ENCODE measurements around the gene SBF2. TPM values are rescaled to one million over a fixed set of nuclear protein-coding genes. Genes with fewer than 3 reads are reported as not detected.
"Not testable (repeated sequence)": the region's sequence is repeated elsewhere in the genome, so short reads cannot be mapped to it uniquely, and the experiment has no call there.

SBF2 gene
- total RNA-seq, 2 donors from 2014 or later = 53.4 to 58.9 TPM

DNA sequence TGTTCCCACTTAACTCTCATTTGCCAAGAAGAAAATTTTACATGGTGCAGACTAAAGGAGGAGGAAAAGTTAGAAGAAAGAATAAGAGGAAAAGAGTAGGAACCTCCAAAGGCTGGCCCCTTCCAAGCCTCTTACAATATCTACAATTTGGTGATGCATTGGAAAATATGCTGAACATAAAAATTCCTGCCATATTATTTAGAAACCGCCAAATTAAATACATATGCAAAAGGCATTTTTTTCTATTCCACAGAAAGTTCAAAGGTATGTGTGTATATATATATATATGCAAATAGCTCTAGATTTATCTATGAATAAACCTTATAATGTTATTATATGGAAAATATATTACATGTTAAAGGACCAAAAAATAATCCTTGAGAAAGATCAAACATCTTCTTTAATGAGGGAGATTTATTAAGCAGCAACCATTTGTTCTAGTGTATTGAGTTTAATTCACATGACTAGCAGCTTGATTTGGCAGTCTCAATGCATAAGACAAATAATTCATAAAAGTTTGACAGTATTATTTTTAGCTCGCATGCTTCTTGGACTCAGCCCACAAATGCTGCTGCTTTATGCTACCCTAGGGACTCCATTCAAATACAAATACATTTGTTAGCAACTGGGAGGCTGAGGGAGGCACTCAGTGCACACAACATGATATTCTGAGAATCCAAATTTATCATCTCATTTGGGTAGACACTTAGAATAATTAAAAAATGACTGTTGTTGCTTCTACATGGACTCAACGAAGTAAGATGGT lies 184.9 kb downstream of the SBF2 start:
- intact Hi-C loops (cut with DNase I) = loop anchor here in 1 of 2 donors (10.0 kb wide), 1 partner anchor 196 kb away; the partner anchor contains the start of gene ADM
- no peak for DNase-seq (ENCODE audit: low spot score)

DNA sequence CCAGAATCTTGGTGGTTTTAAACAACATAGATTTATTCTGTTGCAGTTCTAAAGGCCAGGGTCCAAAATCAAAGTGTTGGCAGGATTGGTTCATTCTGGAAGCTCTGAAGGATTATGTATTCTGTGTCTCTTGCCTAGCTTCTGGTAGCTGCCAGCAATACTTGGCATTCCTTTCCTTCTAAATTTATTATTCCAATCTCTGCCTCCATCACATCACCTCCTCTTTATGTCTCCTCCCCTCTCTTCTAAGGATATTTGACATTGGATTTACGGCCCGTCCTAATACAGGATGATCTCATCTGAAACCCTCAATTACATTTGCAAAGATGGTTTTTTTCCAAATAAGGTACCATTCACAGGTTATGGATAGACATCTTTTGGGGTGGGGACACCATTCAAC lies 186.5 kb downstream of the SBF2 start:
- no peak for DNase-seq (ENCODE audit: low spot score)
- intact Hi-C loops (cut with DNase I) = loop anchor here in 1 of 2 donors (10.0 kb wide), 1 partner anchor 197 kb away; the partner anchor contains the start of gene ADM

DNA sequence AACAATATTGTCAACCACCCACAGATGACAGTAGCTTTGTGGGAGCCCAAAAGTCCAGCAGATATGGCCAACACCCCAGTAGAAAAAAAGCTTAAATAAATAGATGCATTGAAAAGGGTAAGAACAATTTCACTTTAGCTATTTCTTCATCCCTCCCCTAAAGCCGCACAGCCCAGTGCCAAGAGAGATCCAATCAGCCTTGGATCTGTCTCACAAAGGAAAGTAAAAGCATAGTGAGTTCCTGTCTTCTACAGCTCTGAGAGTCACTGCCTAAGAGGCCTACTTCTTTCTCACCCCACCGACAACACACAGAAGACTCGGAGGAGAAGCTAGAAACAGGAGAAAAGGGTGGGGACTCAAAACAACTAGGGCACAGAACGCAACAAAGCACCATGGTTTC lies 196.4 kb downstream of the SBF2 start:
- DNase-seq (ENCODE audit: low spot score) = no peak
- intact Hi-C loops (cut with DNase I) = no loop called here

DNA sequence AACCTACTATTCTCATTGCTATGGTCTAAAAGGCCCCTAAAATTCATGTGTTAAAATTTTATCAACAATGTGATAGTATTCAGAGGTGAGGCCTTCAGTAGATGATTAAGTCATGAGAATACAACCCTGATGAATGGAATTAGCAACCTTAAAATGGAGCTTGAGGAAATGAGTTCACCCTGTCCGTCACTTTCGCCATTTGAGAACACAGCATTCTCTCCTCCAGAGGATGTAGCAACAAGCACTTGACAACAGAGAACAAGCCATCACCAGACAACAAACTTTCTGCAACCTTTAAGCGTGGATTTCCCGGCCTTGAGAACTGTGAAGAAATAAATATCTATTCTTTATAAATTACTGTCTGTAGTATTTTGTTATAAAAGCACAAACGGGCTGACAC lies 197.0 kb downstream of the SBF2 start:
- DNase-seq (ENCODE audit: low spot score) = no peak
- intact Hi-C loops (cut with DNase I) = no loop called here

- DNase-seq (ENCODE audit: low spot score) = no peak
- intact Hi-C loops (cut with DNase I) = loop anchor here in 1 of 2 donors (2.0 kb wide), 1 partner anchor 63 kb away; no protein-coding TSS in a partner anchor
Observed at GRCh38 chr11:10095412-10096208, 198.4 kb downstream of the SBF2 start.

DNA sequence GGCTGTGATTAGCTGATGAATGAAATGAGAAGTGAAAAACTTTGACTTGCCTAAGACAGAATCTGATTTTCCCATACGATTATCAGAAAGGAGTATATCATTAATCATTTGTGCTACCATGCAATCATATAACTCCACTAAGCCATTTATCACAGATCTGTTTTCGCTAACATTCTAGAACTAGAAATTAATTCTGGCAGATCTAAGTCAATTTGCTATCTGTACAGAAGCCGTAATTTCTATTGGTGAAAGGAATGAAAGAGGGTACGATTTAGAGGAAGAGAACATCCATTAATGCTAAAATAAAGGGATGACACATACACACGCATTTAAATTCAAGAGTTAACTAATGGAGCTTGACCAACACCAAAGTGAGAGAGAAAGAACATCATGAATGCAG lies 201.6 kb downstream of the SBF2 start:
- DNase-seq (ENCODE audit: low spot score) = no peak
- intact Hi-C loops (cut with DNase I) = no loop called here

- no peak for DNase-seq (ENCODE audit: low spot score)
- intact Hi-C loops (cut with DNase I) = no loop called here
Observed at GRCh38 chr11:10091314-10092045, 202.5 kb downstream of the SBF2 start.

DNA sequence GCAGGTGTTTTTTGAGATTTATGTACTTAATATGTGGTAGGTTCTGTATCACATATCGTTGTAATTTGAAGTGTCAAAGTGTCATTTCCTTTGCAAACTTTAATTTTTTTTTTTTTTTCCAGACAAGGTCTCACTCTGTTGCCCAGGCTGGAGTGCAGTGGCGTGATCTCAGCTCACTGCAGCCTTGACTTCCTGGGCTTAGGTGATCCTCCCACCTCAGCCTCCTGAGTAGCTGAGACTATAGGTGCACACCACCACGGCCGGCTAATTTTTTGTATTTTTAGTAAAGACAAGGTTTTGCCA lies 206.1 kb downstream of the SBF2 start:
- DNase-seq (ENCODE audit: low spot score); intact Hi-C loops (cut with DNase I): not testable (repeated sequence)

DNA sequence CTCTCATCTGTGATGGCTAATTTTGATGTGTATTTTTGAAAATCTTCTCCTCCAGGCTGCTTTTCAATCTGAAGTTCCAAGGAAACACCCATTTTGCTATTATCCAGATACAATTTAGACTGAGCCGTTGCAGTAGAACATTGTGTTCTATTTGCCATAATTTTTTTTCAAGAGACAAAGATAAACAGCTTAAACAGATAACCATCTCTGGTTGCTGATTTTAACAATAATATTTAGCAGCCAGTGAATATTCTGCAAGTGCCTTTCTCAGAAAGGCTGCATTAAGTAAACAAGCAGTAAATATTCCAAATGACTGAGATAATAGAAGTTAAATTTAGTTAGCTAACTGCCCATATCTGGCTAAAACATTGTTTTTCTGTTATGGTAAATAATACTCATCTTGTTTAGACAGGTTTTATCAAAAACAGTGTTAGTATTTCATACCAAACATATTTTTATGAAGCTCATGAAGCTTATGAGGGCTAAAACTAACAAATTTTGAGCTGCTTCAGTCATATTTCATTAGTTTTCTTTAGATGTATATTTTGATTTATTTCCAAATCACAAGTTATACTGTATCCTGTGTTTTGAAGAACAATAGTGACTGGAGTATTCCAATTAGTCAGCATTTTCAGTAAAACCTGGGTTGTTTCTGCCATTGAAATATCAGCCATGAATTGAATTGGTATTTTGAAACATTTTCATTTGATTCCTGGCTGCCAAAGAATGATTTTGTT lies 206.7 kb downstream of the SBF2 start:
- intact Hi-C loops (cut with DNase I) = no loop called here

GRCh38 chr11:10080138-10080537 lies 213.9 kb downstream of the SBF2 start:
- intact Hi-C loops (cut with DNase I) = no loop called here
- DNase-seq (ENCODE audit: low spot score) = no peak

More for the DNA sequence above, 206.7 kb downstream of the SBF2 start:
- no peak for DNase-seq (ENCODE audit: low spot score)

- intact Hi-C loops (cut with DNase I) = no loop called here
- peak; percentile 81 for DNase-seq (ENCODE audit: low spot score)
Observed at GRCh38 chr11:10076458-10077141, 217.4 kb downstream of the SBF2 start.

GRCh38 chr11:10075141-10075540 lies 218.9 kb downstream of the SBF2 start:
- DNase-seq (ENCODE audit: low spot score) = no peak
- intact Hi-C loops (cut with DNase I) = no loop called here

DNA sequence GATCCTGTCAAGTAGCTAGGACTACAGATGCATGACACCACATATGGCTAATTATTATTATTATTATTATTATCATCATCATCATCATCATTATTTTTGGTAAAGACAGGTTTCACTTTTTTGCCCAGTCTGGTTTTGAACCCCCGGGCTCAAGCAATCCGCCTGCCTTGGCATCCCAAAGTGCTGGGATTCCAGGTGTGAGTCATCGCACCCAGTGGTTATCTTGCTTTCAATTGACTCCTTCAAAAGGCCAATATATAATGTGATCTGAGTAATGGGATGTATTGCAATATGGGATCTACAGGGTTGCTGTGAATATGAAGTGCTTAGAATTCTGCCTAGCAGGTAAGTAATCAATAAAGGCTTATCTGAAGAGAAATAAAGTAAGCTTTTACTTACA lies 221.2 kb downstream of the SBF2 start:
- intact Hi-C loops (cut with DNase I) = no loop called here
- DNase-seq (ENCODE audit: low spot score) = no peak

DNA sequence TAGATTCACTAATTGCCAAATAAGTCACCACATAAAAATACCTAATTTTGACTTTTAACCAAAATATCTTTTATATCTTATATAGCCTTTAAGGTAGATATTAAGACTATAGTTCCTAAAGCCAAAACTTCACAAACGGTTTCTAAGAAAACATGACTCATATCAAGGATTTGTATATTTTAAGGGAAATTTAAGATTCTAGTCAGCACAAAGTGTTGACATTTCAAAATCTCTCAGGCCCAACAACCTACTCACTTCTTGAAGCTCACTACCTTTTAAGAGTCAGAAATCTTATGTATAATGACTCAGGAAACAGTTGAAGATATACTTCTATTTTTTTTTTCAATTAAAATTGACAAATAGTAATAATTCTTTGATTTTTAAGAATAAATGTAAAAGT lies 221.9 kb downstream of the SBF2 start:
- DNase-seq (ENCODE audit: low spot score) = no peak
- intact Hi-C loops (cut with DNase I) = no loop called here

- no peak for DNase-seq (ENCODE audit: low spot score)
- intact Hi-C loops (cut with DNase I) = no loop called here
Observed at GRCh38 chr11:10067629-10068300, 226.3 kb downstream of the SBF2 start.

DNA sequence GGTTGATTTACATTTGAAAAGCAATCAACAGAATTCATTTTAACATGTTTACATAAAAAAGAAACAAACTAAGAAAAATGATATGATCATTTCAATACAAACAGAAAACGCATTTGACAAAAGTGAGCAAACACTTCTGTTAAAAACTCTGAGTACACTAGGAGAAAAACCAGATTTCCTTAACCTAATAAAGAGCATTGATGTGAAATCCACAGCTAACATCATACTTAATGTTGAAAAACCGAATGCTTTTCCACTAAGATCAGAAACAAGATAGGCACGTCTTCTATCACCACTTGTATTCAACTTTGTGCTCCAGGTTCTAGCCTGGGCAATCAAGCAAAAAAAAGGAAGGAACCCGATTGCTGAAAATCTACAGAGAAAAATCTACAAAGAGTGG lies 227.6 kb downstream of the SBF2 start:
- intact Hi-C loops (cut with DNase I) = no loop called here
- DNase-seq (ENCODE audit: low spot score) = no peak

DNA sequence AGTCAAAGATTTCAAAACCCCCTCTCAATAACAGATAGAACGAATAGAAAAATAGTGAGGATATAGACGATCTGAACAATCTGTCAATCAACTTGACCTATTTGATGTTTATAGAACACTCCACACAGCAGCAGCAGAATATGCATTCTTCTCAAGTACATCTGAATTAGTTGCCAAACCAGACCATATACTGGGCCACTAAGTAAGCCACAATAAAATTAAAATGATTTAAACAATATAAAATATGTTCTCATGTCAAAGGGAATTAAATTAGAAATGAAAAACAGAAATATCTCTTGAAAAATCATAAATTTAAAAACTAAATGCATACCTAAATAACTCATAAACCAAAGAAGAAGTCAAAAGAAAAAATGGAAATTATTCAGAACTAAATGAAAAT lies 229.2 kb downstream of the SBF2 start:
- intact Hi-C loops (cut with DNase I) = no loop called here
- DNase-seq (ENCODE audit: low spot score) = no peak

GRCh38 chr11:10058356-10058755 lies 235.7 kb downstream of the SBF2 start:
- intact Hi-C loops (cut with DNase I) = no loop called here
- DNase-seq (ENCODE audit: low spot score) = no peak

Measured in posterior vena cava (tissue), 2 donors.